ENCODE results near the gene POLR3B.

Gene POLR3B

GRCh38 chr12:106389151-106389550, 31.6 kb downstream of the POLR3B start:
- ChIA-PET CTCF (interaction anchor here (0.8 to 4.0 kb wide), 3 partner anchors 10 to 452 kb away, joined by 3 to 19 read pairs (median 8); no protein-coding TSS in a partner anchor), POLR2A (no interaction called here)
- no peak for DNase-seq (ENCODE audit: extremely low spot score)
- TF ChIP-seq, protein P1, sequence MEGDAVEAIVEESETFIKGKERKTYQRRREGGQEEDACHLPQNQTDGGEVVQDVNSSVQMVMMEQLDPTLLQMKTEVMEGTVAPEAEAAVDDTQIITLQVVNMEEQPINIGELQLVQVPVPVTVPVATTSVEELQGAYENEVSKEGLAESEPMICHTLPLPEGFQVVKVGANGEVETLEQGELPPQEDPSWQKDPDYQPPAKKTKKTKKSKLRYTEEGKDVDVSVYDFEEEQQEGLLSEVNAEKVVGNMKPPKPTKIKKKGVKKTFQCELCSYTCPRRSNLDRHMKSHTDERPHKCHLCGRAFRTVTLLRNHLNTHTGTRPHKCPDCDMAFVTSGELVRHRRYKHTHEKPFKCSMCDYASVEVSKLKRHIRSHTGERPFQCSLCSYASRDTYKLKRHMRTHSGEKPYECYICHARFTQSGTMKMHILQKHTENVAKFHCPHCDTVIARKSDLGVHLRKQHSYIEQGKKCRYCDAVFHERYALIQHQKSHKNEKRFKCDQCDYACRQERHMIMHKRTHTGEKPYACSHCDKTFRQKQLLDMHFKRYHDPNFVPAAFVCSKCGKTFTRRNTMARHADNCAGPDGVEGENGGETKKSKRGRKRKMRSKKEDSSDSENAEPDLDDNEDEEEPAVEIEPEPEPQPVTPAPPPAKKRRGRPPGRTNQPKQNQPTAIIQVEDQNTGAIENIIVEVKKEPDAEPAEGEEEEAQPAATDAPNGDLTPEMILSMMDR (IDR thresholded peaks at IDR 0.05; ENCODE audit: control extremely low read depth, extremely low read depth, low read depth, missing control alignments) = no peak

DNA sequence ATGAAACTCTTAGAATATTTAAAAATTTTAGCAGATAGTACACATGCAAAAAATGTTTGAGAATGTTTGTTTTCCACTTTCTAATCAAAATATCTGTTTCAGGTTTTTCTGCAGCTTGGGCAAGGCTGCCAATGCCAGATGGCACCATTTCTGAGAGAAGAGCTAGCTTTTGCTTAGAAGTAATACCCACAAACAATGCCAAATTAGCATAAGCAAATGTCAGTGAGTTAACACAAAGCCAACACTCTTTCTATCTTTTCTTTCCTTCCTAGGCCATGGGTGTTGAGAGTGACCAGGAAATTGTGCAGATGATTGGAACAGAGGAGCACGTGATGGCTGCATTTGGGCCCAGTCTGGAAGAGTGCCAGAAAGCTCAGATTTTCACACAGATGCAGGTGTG, 35.2 kb downstream of the POLR3B start:
- CTCF ChIA-PET = interaction anchor here (1.0 to 1.8 kb wide), 2 partner anchors 449 to 527 kb away, joined by 3 to 6 read pairs; no protein-coding TSS in a partner anchor
- DNase-seq (ENCODE audit: extremely low spot score) = no peak
- POLR2A ChIA-PET = no interaction called here
- TF ChIP-seq, protein P1 (IDR thresholded peaks at IDR 0.05; ENCODE audit: control extremely low read depth, extremely low read depth, low read depth, missing control alignments) = no peak

DNA sequence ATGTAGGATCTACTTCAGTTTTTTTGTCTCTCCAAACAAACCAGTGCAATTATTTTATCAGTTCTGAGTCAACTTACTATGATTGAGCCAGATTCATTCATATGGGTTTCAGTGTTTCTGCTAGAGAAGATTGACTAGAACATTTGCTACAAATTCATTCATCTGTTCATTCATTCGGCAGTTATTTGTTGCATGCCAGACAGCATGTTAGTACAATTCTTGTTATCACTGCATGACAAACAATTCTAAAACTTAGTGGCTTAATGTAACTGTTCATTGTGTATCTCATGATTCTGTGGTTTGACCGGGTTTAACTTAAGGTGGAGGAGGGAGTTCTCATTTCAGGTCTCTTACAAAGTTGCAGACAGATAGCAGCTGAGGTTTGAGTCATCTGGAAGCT, 52.3 kb downstream of the POLR3B start:
- POLR2A ChIA-PET = no interaction called here
- TF ChIP-seq, protein P1 (IDR thresholded peaks at IDR 0.05; ENCODE audit: control extremely low read depth, extremely low read depth, low read depth, missing control alignments) = no peak
- no peak for DNase-seq (ENCODE audit: extremely low spot score)
- CTCF ChIA-PET = interaction anchor here (1.3 kb wide), 1 partner anchor 38 kb away, joined by 3 read pairs; no protein-coding TSS in a partner anchor

DNA sequence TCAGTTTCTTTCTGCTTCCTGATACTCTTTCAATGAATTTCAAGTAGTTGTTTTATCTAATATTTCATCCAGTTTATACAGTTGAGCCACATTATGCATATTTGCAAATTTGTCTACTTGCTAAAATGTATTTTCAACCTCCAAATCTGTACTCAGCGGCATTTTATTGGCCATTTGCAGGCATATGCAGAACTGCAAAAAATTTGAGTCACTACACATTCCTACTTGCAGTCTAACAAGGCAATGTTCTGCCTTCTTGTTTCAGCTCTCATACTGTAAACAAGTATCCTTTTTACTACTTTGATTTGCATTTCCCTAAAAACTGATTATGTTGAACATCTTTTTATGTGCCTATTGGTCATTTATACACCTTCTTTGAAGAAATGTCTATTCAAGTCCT, 55.0 kb downstream of the POLR3B start:
- TF ChIP-seq, protein P1 (IDR thresholded peaks at IDR 0.05; ENCODE audit: control extremely low read depth, extremely low read depth, low read depth, missing control alignments) = no peak
- POLR2A ChIA-PET = no interaction called here
- CTCF ChIA-PET = interaction anchor here (1.2 kb wide), 1 partner anchor 32 kb away, joined by 3 read pairs; no protein-coding TSS in a partner anchor
- no peak for DNase-seq (ENCODE audit: extremely low spot score)

GRCh38 chr12:106415134-106415533, 57.6 kb downstream of the POLR3B start:
- DNase-seq (ENCODE audit: extremely low spot score) = no peak
- CTCF ChIA-PET = interaction anchor here (1.4 kb wide), 2 partner anchors 33 to 45 kb away, joined by 3 read pairs; no protein-coding TSS in a partner anchor
- TF ChIP-seq, protein P1 (IDR thresholded peaks at IDR 0.05; ENCODE audit: control extremely low read depth, extremely low read depth, low read depth, missing control alignments) = no peak
- POLR2A ChIA-PET = no interaction called here

- TF ChIP-seq, protein P1 (IDR thresholded peaks at IDR 0.05; ENCODE audit: control extremely low read depth, extremely low read depth, low read depth, missing control alignments) = no peak
- ChIA-PET CTCF (no interaction called here), POLR2A (no interaction called here)
- DNase-seq (ENCODE audit: extremely low spot score) = no peak
Measured at GRCh38 chr12:106416273-106416672, 58.7 kb downstream of the POLR3B start.

Data from GM10248 (cell line).